SK-N-SH treated with all-trans-retinoic acid at 6 μM for 48 hours (cell line): ENCODE measurements around the gene CETN3.
"Not testable (repeated sequence)": the region's sequence is repeated elsewhere in the genome, so short reads cannot be mapped to it uniquely, and the experiment has no call there.

Source experiments
- ARNTL ChIP-seq: fragments of 450-650 bp; formaldehyde crosslinking; IDR thresholded peaks from 2 replicates; pipeline ENCODE4 v1.5.0; 2020; ENCODE audit warnings: low read depth, mild to moderate bottlenecking, moderate library complexity, borderline replicate concordance
- BACH2 ChIP-seq: fragments of 250-450 bp; sonication (Bioruptor Pico); IDR thresholded peaks from 2 replicates; pipeline ENCODE4 v1.9.0; 2021; ENCODE audit warnings: mild to moderate bottlenecking, borderline replicate concordance
- ESRRG ChIP-seq: fragments of 250-450 bp; sonication (Bioruptor Pico); IDR thresholded peaks from 2 replicates; pipeline ENCODE4 v1.6.1; 2021; ENCODE audit warnings: mild to moderate bottlenecking
- OSR1 ChIP-seq: fragments of 250-450 bp; sonication (Bioruptor Pico); IDR thresholded peaks from 2 replicates; pipeline ENCODE4 v1.8.0; 2022; ENCODE audit warnings: moderate library complexity, mild to moderate bottlenecking, inconsistent platforms
- PATZ1 ChIP-seq: fragments of 250-450 bp; sonication (Bioruptor Pico); IDR thresholded peaks from 2 replicates; pipeline ENCODE4 v1.8.0; 2020; ENCODE audit warnings: mild to moderate bottlenecking, moderate library complexity, borderline replicate concordance
- POU6F1 ChIP-seq: fragments of 250-450 bp; sonication (Bioruptor Pico); IDR thresholded peaks from 2 replicates; pipeline ENCODE4 v1.8.0; 2021; ENCODE audit warnings: low read depth, mild to moderate bottlenecking, moderate library complexity, borderline replicate concordance
- RARB ChIP-seq: fragments of 250-450 bp; sonication (Bioruptor Pico); IDR thresholded peaks from 2 replicates; pipeline ENCODE4 v1.8.0; 2021; ENCODE audit warnings: mild to moderate bottlenecking, moderate library complexity
- TCF4 ChIP-seq: fragments of 250-450 bp; sonication (Bioruptor Pico); IDR thresholded peaks from 2 replicates; pipeline ENCODE4 v1.8.0; 2021; ENCODE audit warnings: mild to moderate bottlenecking, moderate library complexity, borderline replicate concordance
- TOX ChIP-seq: fragments of 250-450 bp; sonication (Bioruptor Pico); IDR thresholded peaks from 2 replicates; pipeline ENCODE4 v1.8.0; 2021; ENCODE audit warnings: mild to moderate bottlenecking, moderate library complexity, borderline replicate concordance
- TSHZ2 ChIP-seq: fragments of 250-450 bp; sonication (Bioruptor Pico); IDR thresholded peaks from 2 replicates; pipeline ENCODE4 v1.5.0; 2020; ENCODE audit warnings: mild to moderate bottlenecking, moderate library complexity
- ZFP3 ChIP-seq: fragments of 250-450 bp; sonication (Bioruptor Pico); IDR thresholded peaks from 2 replicates; pipeline ENCODE4 v1.5.0; 2020; ENCODE audit warnings: mild to moderate bottlenecking, moderate library complexity
- ZFP30 ChIP-seq: fragments of 450-650 bp; formaldehyde crosslinking; IDR thresholded peaks from 2 replicates; pipeline ENCODE4 v1.5.0; 2022; ENCODE audit warnings: mild to moderate bottlenecking, moderate library complexity
- ZNF8 ChIP-seq: fragments of 450-650 bp; formaldehyde crosslinking; IDR thresholded peaks from 2 replicates; pipeline ENCODE4 v1.5.0; 2020; ENCODE audit warnings: mild to moderate bottlenecking, moderate library complexity

- TF ChIP-seq POU6F1 (CRISPR knock-in tag); ESRRG (CRISPR knock-in tag); ZNF8 (CRISPR knock-in tag); RARB (CRISPR knock-in tag); TSHZ2 (CRISPR knock-in tag); TOX (CRISPR knock-in tag); OSR1 (CRISPR knock-in tag); ARNTL (CRISPR knock-in tag); TCF4 (CRISPR knock-in tag); BACH2; ZFP30 (CRISPR knock-in tag); ZFP3 (CRISPR knock-in tag); PATZ1 (CRISPR knock-in tag): not testable (repeated sequence)
These were observed 65.8 kb downstream of the CETN3 start for GRCh38 chr5:90343731-90344130.
